ENCODE measurements around the gene DUSP28. TPM values are rescaled to one million over a fixed set of nuclear protein-coding genes. Genes with fewer than 3 reads are reported as not detected.

Gene DUSP28
- total and polyA plus RNA-seq, 10 of the 15 experiments (the other 5 are each of a cell fraction or from before 2014, with no cell fraction given) = 2.5 to 12.5 (median 6.4) TPM

DNA sequence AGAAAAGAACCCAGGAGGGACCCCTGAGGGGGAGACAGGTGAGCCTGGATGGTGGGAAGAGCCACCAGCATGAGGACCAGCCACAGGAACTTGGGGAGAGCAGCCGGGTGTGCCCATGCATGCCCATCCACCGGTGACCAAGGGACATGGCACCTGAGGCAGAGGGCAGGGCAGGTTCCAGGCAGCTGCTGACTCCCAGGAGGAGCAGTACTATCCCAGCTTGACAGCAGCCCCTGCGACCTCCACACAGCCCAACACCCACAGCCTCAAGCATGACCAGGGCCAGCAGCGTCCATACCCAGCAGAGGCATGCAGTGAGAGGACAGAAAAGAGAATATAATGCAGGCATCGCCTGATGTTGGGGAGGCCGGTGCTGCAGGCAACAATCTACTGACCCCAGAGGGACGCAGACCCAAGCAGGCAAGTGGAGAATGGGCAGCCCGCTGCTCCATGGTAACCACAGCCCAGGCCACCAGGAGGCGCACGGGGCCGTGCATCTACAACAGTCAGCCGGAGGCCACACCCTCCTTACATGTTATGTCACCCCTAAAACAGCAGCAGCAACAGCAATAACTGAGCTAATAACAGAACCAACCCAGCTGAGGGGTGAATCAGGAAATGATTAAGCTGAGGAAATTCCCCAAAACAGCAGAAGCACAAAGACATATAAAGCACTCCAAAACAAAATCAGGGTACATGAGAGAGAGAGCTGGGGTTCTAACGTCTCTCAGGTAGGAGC, 46.4 kb upstream of the DUSP28 start:
- H3K9me3 ChIP-seq (replicated peaks; ENCODE audit: control insufficient read depth, insufficient read depth, low read length) = no peaks in the 10 kb centered on the region
- BruUV-seq (replicated peaks) = no TSS peak
- H3K4me2 ChIP-seq (ENCODE audit: control insufficient read depth, insufficient read depth) = no peak overlapping the region; the same call in 1 of the 2 replicates
- H3K4me3 ChIP-seq = no peak overlapping the region
- H3K79me2 ChIP-seq (ENCODE audit: control insufficient read depth, insufficient read depth, low read length) = no peaks in the 10 kb centered on the region
- FAIRE-seq (peak; percentile 98), ATAC-seq (peak; percentile 100), DNase-seq (ENCODE audit: low read depth, low spot score) (peak; percentile 71)
- ChIA-PET CTCF (interaction anchor here (0.5 to 3.1 kb wide), 39 partner anchors 8 to 1122 kb away, joined by 3 to 49 read pairs (median 4); partner anchors contain the start of genes ANKMY1, CAPN10, DUSP28 and GPR35), RAD21 (ENCODE audit: unreplicated experiment) (interaction anchor here (0.6 to 2.4 kb wide), 22 partner anchors 38 to 546 kb away, joined by 3 to 49 read pairs (median 6); partner anchors contain the start of genes ANKMY1 and CAPN10), SMC1A (ENCODE audit: uncharacterized antibody, unreplicated experiment) (interaction anchor here (0.6 to 1.9 kb wide), 18 partner anchors 10 to 327 kb away, joined by 3 to 23 read pairs (median 5); partner anchors contain the start of gene CAPN10), POLR2A (interaction anchor here (0.8 to 1.8 kb wide), 6 partner anchors 39 to 73 kb away, joined by 3 to 9 read pairs (median 4); partner anchors contain the start of gene CAPN10)
- 20% methylated on average over 13 of the region's 13 CpGs for WGBS (ENCODE audit: insufficient coverage, insufficient replicate concordance, low lambda C conversion rate, missing lambda C conversion rate)
- H3K4me1 ChIP-seq (ENCODE audit: control insufficient read depth, insufficient read depth, low read length) = peaks cover 10% of the 10 kb centered on the region
- in situ Hi-C loops (cut with MboI) (loop anchor here (25.0 kb wide), 1 partner anchor 324 kb away; no protein-coding TSS in a partner anchor), intact Hi-C loops (cut with micrococcal nuclease; ENCODE audit: unreplicated experiment) (loop anchor here (1.0 to 10.0 kb wide), 5 partner anchors 54 to 327 kb away; partner anchors contain the start of genes CAPN10 and RNPEPL1)
- peak overlapping the region; percentile 49 for H3K27ac ChIP-seq (ENCODE audit: control insufficient read depth, insufficient read depth)
- H3K9ac ChIP-seq (ENCODE audit: control insufficient read depth, insufficient read depth, low read length) = no peak overlapping the region
- no peaks in the 10 kb centered on the region for H4K20me1 ChIP-seq (ENCODE audit: control insufficient read depth, insufficient read depth)
- no peaks in the 10 kb centered on the region for H3K27me3 ChIP-seq (replicated peaks in 1 of 2; ENCODE audit: control insufficient read depth in 2 of 2, insufficient read depth in 2 of 2, low read length in 1 of 2)
- peak overlapping the region; percentile 31; the same call in 1 of the 2 replicates for H2AFZ ChIP-seq (ENCODE audit: control insufficient read depth, low read depth, low read length)
- H3K36me3 ChIP-seq (ENCODE audit: control insufficient read depth in 2 of 2, insufficient read depth in 2 of 2, low read length in 1 of 2) = no peaks in the 10 kb centered on the region
- peak; percentile 82 for TF ChIP-seq ATF7 (IDR thresholded peaks at IDR 0.05; ENCODE audit: low read depth)
- no peak for TF ChIP-seq RAD51 (IDR thresholded peaks at IDR 0.05)
- TF ChIP-seq MTA2 (IDR thresholded peaks at IDR 0.05; ENCODE audit: low read depth) = 0 out of 2 replicates have a peak, but pooled peaks have one; percentile 20
- peak; percentile 30 to 33; a peak in 2 of 4 replicates for TF ChIP-seq BHLHE40 (IDR thresholded peaks at IDR 0.05; ENCODE audit: borderline replicate concordance in 1 of 2, low read depth in 2 of 2, low read length in 1 of 2)
- TF ChIP-seq SMAD1 (IDR thresholded peaks at IDR 0.05; ENCODE audit: low read depth, partially characterized antibody) = no peak
- TF ChIP-seq RAD21 (IDR thresholded peaks at IDR 0.05; ENCODE audit: insufficient read depth, low read depth, low read length) = peak; percentile 90
- TF ChIP-seq, protein P1, sequence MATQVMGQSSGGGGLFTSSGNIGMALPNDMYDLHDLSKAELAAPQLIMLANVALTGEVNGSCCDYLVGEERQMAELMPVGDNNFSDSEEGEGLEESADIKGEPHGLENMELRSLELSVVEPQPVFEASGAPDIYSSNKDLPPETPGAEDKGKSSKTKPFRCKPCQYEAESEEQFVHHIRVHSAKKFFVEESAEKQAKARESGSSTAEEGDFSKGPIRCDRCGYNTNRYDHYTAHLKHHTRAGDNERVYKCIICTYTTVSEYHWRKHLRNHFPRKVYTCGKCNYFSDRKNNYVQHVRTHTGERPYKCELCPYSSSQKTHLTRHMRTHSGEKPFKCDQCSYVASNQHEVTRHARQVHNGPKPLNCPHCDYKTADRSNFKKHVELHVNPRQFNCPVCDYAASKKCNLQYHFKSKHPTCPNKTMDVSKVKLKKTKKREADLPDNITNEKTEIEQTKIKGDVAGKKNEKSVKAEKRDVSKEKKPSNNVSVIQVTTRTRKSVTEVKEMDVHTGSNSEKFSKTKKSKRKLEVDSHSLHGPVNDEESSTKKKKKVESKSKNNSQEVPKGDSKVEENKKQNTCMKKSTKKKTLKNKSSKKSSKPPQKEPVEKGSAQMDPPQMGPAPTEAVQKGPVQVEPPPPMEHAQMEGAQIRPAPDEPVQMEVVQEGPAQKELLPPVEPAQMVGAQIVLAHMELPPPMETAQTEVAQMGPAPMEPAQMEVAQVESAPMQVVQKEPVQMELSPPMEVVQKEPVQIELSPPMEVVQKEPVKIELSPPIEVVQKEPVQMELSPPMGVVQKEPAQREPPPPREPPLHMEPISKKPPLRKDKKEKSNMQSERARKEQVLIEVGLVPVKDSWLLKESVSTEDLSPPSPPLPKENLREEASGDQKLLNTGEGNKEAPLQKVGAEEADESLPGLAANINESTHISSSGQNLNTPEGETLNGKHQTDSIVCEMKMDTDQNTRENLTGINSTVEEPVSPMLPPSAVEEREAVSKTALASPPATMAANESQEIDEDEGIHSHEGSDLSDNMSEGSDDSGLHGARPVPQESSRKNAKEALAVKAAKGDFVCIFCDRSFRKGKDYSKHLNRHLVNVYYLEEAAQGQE (IDR thresholded peaks at IDR 0.05; ENCODE audit: low read depth, low read length) = no peak
- no peak for TF ChIP-seq ESRRA (IDR thresholded peaks at IDR 0.05; ENCODE audit: low read length)
- TF ChIP-seq, protein P2, sequence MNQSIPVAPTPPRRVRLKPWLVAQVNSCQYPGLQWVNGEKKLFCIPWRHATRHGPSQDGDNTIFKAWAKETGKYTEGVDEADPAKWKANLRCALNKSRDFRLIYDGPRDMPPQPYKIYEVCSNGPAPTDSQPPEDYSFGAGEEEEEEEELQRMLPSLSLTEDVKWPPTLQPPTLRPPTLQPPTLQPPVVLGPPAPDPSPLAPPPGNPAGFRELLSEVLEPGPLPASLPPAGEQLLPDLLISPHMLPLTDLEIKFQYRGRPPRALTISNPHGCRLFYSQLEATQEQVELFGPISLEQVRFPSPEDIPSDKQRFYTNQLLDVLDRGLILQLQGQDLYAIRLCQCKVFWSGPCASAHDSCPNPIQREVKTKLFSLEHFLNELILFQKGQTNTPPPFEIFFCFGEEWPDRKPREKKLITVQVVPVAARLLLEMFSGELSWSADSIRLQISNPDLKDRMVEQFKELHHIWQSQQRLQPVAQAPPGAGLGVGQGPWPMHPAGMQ (IDR thresholded peaks at IDR 0.05; ENCODE audit: borderline replicate concordance) = no peak
- TF ChIP-seq NFYB (IDR thresholded peaks at IDR 0.05; ENCODE audit: insufficient read depth, low read depth, low read length) = no peak
- TF ChIP-seq, protein P3, sequence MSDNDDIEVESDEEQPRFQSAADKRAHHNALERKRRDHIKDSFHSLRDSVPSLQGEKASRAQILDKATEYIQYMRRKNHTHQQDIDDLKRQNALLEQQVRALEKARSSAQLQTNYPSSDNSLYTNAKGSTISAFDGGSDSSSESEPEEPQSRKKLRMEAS (IDR thresholded peaks at IDR 0.05; ENCODE audit: low read depth, low read length) = no peak
- no peak for TF ChIP-seq TCF7 (IDR thresholded peaks at IDR 0.05; ENCODE audit: borderline replicate concordance)
